Mesenchymal stem cell (in vitro differentiated cells and primary cell): ENCODE results near the gene PPP1R26.

Experiments used
- DNase-seq: peaks from one replicate; pipeline ENCODE4 v3.0.0-alpha.2; 2013
- H2AFZ ChIP-seq: one replicate; pipeline ENCODE4 v1.6.1; 2013; ENCODE audit warnings: low read depth, mild to moderate bottlenecking, control low read depth, inconsistent platforms, low read length, moderate library complexity
- H2AK5ac ChIP-seq: 2 replicates; pipeline ENCODE4 v1.6.1; 2013; ENCODE audit warnings: low read length, moderate library complexity, mild to moderate bottlenecking, inconsistent platforms; ENCODE audit not compliant: severe bottlenecking
- H2BK120ac ChIP-seq: one replicate; pipeline ENCODE4 v1.6.1; 2013; ENCODE audit warnings: low read depth, mild to moderate bottlenecking, inconsistent platforms, low read length, moderate library complexity
- H2BK12ac ChIP-seq, 2 experiments: one replicate each; pipeline ENCODE4 v1.6.1; 2013; ENCODE audit warnings: inconsistent platforms in 2 of 2, low read length in 2 of 2, mild to moderate bottlenecking in 2 of 2, moderate library complexity in 2 of 2, control low read depth in 1 of 2
- H2BK15ac ChIP-seq: one replicate; pipeline ENCODE4 v1.6.1; 2013; ENCODE audit warnings: mild to moderate bottlenecking, low read depth, inconsistent platforms; ENCODE audit not compliant: poor library complexity, severe bottlenecking
- H2BK5ac ChIP-seq: 2 replicates; pipeline ENCODE4 v1.6.1; 2013; ENCODE audit warnings: low read depth, mild to moderate bottlenecking, low read length, control low read depth, inconsistent platforms; ENCODE audit not compliant: poor library complexity, severe bottlenecking
- H3K14ac ChIP-seq, 2 experiments: one replicate each; pipeline ENCODE4 v1.6.1; 2013; ENCODE audit warnings: inconsistent platforms in 2 of 2, low read length in 2 of 2, control low read depth in 1 of 2, mild to moderate bottlenecking in 1 of 2, moderate library complexity in 1 of 2
- H3K18ac ChIP-seq, 2 experiments: one replicate each; pipeline ENCODE4 v1.6.1; 2013; ENCODE audit warnings: inconsistent platforms in 2 of 2, low read length in 2 of 2, control low read depth in 1 of 2, low read depth in 1 of 2, mild to moderate bottlenecking in 1 of 2
- H3K23ac ChIP-seq, 2 experiments: one replicate each; pipeline ENCODE4 v1.6.1; 2013; ENCODE audit warnings: inconsistent platforms in 2 of 2, low read length in 2 of 2, mild to moderate bottlenecking in 2 of 2, moderate library complexity in 2 of 2, control low read depth in 1 of 2
- H3K27ac ChIP-seq: 2 replicates; pipeline ENCODE4 v1.5.1; 2013; ENCODE audit warnings: mild to moderate bottlenecking, moderate library complexity, low read length, control low read depth, inconsistent platforms; ENCODE audit not compliant: poor library complexity, severe bottlenecking
- H3K27me3 ChIP-seq, 2 experiments: 2 replicates each; pipeline versions ENCODE4 v1.6.1 to v1.7.0; 2013; ENCODE audit warnings: low read length in 2 of 2, mild to moderate bottlenecking in 2 of 2, moderate library complexity in 2 of 2, control low read depth in 1 of 2, inconsistent platforms in 1 of 2; ENCODE audit not compliant: control insufficient read depth in 1 of 2, insufficient read depth in 1 of 2
- H3K36me3 ChIP-seq, 2 experiments: 2 replicates each; pipeline versions ENCODE4 v1.6.1 to v1.7.0; 2013; ENCODE audit warnings: low read length in 2 of 2, control low read depth in 1 of 2, inconsistent platforms in 1 of 2, low read depth in 1 of 2, mild to moderate bottlenecking in 1 of 2; ENCODE audit not compliant: insufficient read depth in 2 of 2, control insufficient read depth in 1 of 2
- H3K4ac ChIP-seq, 2 experiments: one replicate each; pipeline ENCODE4 v1.6.1; 2013; ENCODE audit warnings: inconsistent platforms in 2 of 2, low read length in 2 of 2, mild to moderate bottlenecking in 2 of 2, moderate library complexity in 2 of 2, control low read depth in 1 of 2, low read depth in 1 of 2
- H3K4me1 ChIP-seq: 2 replicates; pipeline ENCODE4 v1.6.1; 2013; ENCODE audit warnings: low read depth, low read length, control low read depth; ENCODE audit not compliant: control insufficient read depth, insufficient read depth
- H3K4me2 ChIP-seq: 2 replicates; pipeline ENCODE4 v1.6.1; 2013; ENCODE audit warnings: low read length, mild to moderate bottlenecking, inconsistent platforms; ENCODE audit not compliant: poor library complexity, severe bottlenecking
- H3K4me3 ChIP-seq, 2 experiments: 2 replicates each; pipeline versions ENCODE4 v1.5.1 to v1.7.0; 2013; ENCODE audit warnings: low read length in 2 of 2, mild to moderate bottlenecking in 2 of 2, control low read depth in 1 of 2, low read depth in 1 of 2; ENCODE audit not compliant: insufficient read depth in 1 of 2
- H3K79me1 ChIP-seq: replicated peaks from 2 replicates; pipeline ENCODE4 v1.6.1; 2013; ENCODE audit warnings: mild to moderate bottlenecking, control low read depth, low read length, inconsistent platforms; ENCODE audit not compliant: poor library complexity, severe bottlenecking
- H3K9ac ChIP-seq: 2 replicates; pipeline ENCODE4 v1.7.0; 2013; ENCODE audit warnings: mild to moderate bottlenecking, low read length, moderate library complexity
- H3K9me3 ChIP-seq: 2 replicates; pipeline ENCODE4 v1.7.0; 2013; ENCODE audit warnings: mild to moderate bottlenecking, low read length; ENCODE audit not compliant: control insufficient read depth
- H4K8ac ChIP-seq: one replicate; pipeline ENCODE4 v1.6.1; 2013; ENCODE audit warnings: inconsistent platforms, mild to moderate bottlenecking, low read length, moderate library complexity
- H4K91ac ChIP-seq: one replicate; pipeline ENCODE4 v1.6.1; 2013; ENCODE audit warnings: mild to moderate bottlenecking, low read length, inconsistent platforms
- WGBS: methylation state at CpG from one replicate; pipeline ENCODE4 v1.1.7; 2013; ENCODE audit warnings: mixed read lengths; 5-methylcytosine and 5-hydroxymethylcytosine counted together

The PPP1R26 gene

GRCh38 chr9:135506327-135507103 is 26.9 kb downstream of the PPP1R26 start:
- H3K4me2 ChIP-seq = no peak overlapping the region
- H2AFZ ChIP-seq = no peak overlapping the region
- no peak overlapping the region for H2BK12ac ChIP-seq
- no peak overlapping the region for H2BK5ac ChIP-seq
- peak overlapping the region; percentile 58 for H2BK15ac ChIP-seq
- H3K4me1 ChIP-seq = peaks cover 28% of the 10 kb centered on the region
- H3K36me3 ChIP-seq = peaks cover 31 to 48% of the 10 kb centered on the region in 2 experiments
- H4K8ac ChIP-seq = peak overlapping the region; percentile 27
- H3K4ac ChIP-seq = no peak overlapping the region
- H2AK5ac ChIP-seq = no peak overlapping the region
- WGBS = 63% methylated on average over 13 of the region's 14 CpGs
- no peaks in the 10 kb centered on the region for H3K27me3 ChIP-seq
- no peak overlapping the region for H3K4me3 ChIP-seq
- H2BK120ac ChIP-seq = no peak overlapping the region
- peaks cover 35% of the 10 kb centered on the region for H3K79me1 ChIP-seq
- H3K9ac ChIP-seq = no peak overlapping the region
- H3K14ac ChIP-seq = no peak overlapping the region
- peak; percentile 7 for DNase-seq
- no peak overlapping the region for H3K27ac ChIP-seq
- no peak overlapping the region for H3K23ac ChIP-seq
- H3K18ac ChIP-seq = peak overlapping the region in 1 of 2 experiments; percentile 46
- H4K91ac ChIP-seq = peak overlapping the region; percentile 58
- H3K9me3 ChIP-seq = peaks cover 7% of the 10 kb centered on the region

- WGBS = 93% methylated on average over 19 of the region's 23 CpGs
These were observed 27.8 kb downstream of the PPP1R26 start for GRCh38 chr9:135507104-135508035.

GRCh38 chr9:135508211-135508820 is 28.7 kb downstream of the PPP1R26 start:
- H4K91ac ChIP-seq = no peak overlapping the region
- H2BK15ac ChIP-seq = no peak overlapping the region
- H3K4me1 ChIP-seq = peaks cover 17% of the 10 kb centered on the region
- H2AFZ ChIP-seq = no peak overlapping the region
- H2BK120ac ChIP-seq = no peak overlapping the region
- H3K36me3 ChIP-seq = peaks cover 21 to 30% of the 10 kb centered on the region in 2 experiments
- H2BK12ac ChIP-seq = no peak overlapping the region
- H2AK5ac ChIP-seq = no peak overlapping the region
- peaks cover 7% of the 10 kb centered on the region for H3K9me3 ChIP-seq
- H4K8ac ChIP-seq = no peak overlapping the region
- H3K79me1 ChIP-seq = peaks cover 20% of the 10 kb centered on the region
- H3K14ac ChIP-seq = no peak overlapping the region
- WGBS = 91% methylated on average over 9 of the region's 9 CpGs
- no peak overlapping the region for H3K4me3 ChIP-seq
- H3K4me2 ChIP-seq = no peak overlapping the region
- no peak overlapping the region for H3K9ac ChIP-seq
- H3K18ac ChIP-seq = no peak overlapping the region
- no peaks in the 10 kb centered on the region for H3K27me3 ChIP-seq
- H3K23ac ChIP-seq = no peak overlapping the region
- H2BK5ac ChIP-seq = no peak overlapping the region
- DNase-seq = no peak
- H3K4ac ChIP-seq = no peak overlapping the region
- no peak overlapping the region for H3K27ac ChIP-seq

More at GRCh38 chr9:135507104-135508035, 27.8 kb downstream of the PPP1R26 start:
- H3K18ac ChIP-seq = peak overlapping the region in 1 of 2 experiments; percentile 46
- peaks cover 29% of the 10 kb centered on the region for H3K79me1 ChIP-seq
- H3K14ac ChIP-seq = peak overlapping the region in 1 of 2 experiments; percentile 72
- H2AK5ac ChIP-seq = no peak overlapping the region
- H3K4ac ChIP-seq = no peak overlapping the region
- no peak overlapping the region for H2AFZ ChIP-seq
- H3K23ac ChIP-seq = no peak overlapping the region
- H2BK15ac ChIP-seq = peak overlapping the region; percentile 21
- H3K9ac ChIP-seq = no peak overlapping the region
- no peak overlapping the region for H2BK5ac ChIP-seq
- no peak overlapping the region for H2BK12ac ChIP-seq
- H2BK120ac ChIP-seq = no peak overlapping the region
- H3K4me1 ChIP-seq = peaks cover 19% of the 10 kb centered on the region
- no peak overlapping the region for H3K27ac ChIP-seq
- H3K9me3 ChIP-seq = peaks cover 7% of the 10 kb centered on the region
- H4K91ac ChIP-seq = peak overlapping the region; percentile 58
- no peak overlapping the region for H3K4me3 ChIP-seq
- no peak overlapping the region for H4K8ac ChIP-seq
- no peak for DNase-seq
- peaks cover 30 to 40% of the 10 kb centered on the region in 2 experiments for H3K36me3 ChIP-seq
- no peaks in the 10 kb centered on the region for H3K27me3 ChIP-seq
- no peak overlapping the region for H3K4me2 ChIP-seq
